Measurements from ENCODE around the gene CRIP1.

CRIP1 gene

GRCh38 chr14:105471297-105471821 lies 15.3 kb upstream of the CRIP1 start:
- DNase-seq = no peak

DNA sequence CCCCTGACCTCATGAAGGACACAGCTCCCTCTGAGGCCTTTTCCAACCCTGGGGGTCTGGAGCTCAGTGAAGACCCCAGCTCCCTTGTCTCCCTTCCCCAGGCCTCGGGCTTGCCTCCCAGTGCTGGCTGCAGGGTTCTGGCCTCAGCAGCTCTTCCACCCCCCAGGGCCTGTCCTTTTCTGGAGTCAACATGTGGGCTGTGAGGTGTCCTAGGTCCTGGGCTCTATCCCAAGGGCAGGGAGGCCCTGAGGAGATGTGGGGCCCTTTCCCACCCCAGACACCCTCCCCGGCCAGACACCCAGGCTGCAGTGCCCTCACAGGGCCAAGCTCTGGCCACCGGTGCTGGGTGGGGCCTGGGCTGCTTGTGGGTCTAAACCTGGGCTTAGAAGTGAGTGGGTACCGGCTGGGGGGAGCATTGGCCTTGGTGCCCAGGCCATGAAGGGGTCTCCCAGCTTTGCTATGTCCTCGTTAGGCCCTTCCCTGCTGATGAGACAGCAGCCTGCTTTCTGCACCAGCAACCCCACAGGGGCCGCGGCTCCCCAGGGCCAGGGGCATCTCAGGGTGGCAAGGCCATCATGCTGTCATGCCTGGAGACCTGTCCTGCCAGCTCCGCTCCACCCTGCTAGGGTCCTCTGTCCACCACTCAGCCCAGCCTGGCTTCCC lies 14.7 kb upstream of the CRIP1 start:
- no peak for DNase-seq

DNA sequence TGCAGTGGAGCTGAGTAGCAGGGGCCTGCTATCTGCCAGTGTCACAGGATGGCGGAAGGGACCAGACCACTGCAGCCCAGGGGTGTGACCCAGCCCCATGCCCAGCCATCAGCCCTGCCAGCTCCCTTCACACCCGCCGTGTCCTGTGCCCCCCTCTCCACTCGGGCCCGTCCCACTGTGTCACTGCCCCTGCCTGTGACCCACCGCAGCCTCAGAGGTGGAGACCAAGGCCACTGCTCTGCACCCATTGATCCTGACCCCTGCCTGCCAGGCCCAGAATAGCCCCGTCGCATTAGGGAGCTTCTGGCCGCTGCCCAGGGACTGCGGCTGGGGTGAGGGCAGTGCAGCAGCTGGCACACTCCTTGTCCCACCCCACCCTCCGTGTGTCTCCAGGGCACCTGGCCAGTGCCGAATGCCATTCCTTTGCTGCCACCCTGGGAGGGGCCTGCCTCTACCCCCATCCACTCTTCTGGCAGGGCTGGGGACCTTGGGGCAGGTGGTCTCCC lies 14.1 kb upstream of the CRIP1 start:
- DNase-seq = no peak

DNA sequence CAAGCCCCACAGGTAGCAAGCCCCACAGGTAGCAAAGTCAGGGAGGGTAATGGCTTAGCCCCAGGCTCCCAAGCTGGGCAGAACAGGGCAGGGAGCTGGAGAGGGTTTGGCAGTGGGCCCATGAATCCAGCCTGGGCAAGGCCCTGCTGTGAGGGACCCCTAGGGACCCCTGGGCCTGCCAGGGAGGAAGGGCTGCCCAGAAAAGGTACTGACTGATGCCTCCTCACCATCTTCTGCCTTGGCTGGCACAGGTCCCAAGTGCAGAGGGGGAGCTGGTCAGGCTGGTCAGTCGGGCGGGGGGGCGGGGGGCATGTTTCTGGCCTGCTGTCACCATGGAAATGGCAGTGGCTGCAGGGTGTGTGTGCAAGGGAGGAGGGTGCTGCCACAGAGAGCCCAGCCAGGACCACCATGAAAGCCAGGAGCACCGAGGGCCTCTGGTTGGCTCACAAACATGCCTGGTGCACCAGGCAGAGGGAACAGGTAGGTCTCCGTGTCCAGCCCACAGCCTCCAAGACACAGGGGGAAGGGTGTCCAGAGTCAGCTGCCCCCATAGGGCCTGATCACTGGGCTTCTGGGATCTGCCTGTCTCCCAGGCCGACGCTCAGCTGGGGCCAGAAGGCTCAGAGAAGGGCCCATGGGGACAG lies 13.5 kb upstream of the CRIP1 start:
- no peak for DNase-seq

GRCh38 chr14:105473677-105474482 lies 12.8 kb upstream of the CRIP1 start:
- DNase-seq = peak; percentile 56 to 81 (median 64)

DNA sequence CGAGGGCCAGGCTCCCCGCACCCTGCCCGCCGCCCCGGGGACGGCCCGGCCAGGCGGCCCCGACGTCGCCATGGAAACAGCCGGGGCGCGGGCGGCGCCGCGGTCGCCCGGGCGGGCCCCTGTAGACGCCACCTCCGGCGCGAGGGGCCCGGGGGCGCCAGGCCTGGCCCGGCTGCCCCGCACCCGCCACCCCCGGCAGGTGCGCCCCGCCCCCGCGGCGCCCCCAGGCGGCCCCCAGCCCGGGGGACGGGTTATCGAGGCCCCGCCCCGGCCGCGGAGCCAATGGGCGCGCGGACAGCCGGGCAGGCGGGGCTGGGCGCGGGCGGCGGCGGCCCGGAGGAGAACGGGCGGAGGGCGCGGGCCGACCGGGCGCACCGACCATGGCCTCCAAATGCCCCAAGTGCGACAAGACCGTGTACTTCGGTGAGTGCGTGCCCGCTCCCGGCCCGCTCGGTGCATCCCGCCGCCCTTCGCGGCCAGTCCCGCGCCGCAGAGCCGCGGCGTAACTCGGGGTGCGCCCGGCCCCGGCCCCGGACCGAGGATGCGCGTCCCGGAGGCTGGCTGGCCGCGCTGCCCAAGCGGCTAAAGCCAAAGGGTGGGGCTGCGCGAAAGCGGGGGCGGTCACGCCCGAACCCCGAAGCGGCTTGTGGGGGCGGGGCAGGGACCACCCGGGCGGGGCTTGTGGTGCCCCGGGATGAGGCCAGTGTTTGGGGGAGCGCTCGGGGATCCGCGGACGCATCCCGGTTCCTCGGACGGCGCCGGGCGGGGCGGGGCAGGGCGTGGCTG lies 12.0 kb upstream of the CRIP1 start, which contains the start of gene CRIP2:
Gene CRIP2, plus strand, starts transcription at position 339 of the 786 bp plus-strand sequence. Its CDS starts 42 bp downstream, at position 381.
- peak in 3 of 5 experiments; percentile 54 to 69 (median 56) for DNase-seq

DNA sequence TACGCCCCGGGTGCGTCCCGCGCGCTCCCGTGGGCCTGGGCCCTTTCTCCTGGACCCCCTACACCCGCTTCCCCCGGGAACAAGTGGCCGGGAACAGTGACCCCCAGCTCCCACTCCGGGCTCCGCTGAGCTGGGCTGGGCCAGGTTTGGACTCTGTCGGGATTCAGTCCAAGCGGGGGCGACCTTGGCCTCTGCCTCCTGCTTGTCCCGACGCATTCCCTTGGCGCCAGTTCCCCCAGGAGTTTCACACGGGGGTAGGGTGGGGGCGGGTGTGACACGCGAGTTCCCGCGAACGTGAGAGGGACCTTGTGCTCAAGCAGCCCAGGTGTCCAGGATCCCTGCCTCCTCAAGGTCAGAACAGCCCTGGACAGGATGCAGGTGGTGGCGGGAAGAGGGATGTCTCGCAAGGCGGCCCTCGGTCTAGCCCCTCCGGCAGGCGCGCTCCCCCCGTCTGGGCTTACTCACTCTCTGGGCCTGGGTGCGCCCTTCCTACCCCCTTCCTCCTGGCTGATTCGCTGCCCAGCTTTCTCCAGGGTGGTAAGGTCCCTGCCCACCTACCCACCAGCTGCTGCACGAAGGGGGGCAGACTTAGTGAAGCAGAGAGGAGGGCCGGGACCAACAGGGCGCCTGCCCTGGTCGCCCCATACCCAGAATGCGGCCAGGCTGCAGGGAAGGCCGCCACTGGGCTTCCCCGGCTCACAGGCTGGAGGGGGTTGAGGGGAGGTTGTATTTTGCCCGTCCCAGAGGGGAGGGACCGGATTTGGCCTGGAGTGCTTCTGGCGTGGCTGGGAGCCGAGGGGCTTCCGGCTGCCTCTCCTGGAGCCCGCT lies 11.2 kb upstream of the CRIP1 start:
- DNase-seq = no peak

DNA sequence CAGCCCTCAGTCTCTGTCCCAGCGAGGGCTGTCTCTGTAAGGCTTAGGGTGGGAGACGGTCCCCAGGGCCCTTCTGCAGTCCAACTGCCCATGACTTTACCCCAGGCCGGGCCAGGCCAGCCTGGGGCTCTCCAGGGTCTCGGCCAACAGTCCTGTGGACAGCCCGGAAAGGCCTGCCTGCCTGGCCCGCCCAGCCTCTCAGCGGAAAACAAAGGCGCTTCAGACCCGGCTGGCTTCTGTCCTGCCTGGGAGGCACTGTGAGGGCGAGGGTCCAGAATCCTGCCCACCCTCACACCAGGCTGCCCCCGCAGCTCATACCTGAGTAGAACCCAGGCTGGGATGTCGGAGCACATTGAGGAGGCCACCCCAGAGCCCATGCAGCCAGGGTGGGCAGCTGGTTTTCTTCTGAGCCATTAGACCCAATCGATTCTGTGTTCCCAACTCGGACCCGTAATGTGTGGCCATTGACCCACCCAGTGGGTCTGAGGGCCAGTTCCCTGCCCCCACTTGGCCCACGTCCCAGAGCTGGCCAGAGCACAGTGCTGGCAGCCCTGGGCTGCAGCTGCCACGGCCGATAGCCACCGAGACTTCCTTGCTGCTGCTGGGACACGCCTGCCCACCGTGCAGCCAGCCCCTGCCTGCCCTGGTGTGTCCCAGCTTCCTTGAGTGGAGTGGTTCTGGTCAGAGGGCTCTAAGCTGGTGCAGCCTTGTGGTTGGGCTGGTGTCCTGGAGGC lies 10.4 kb upstream of the CRIP1 start:
- DNase-seq = no peak

DNA sequence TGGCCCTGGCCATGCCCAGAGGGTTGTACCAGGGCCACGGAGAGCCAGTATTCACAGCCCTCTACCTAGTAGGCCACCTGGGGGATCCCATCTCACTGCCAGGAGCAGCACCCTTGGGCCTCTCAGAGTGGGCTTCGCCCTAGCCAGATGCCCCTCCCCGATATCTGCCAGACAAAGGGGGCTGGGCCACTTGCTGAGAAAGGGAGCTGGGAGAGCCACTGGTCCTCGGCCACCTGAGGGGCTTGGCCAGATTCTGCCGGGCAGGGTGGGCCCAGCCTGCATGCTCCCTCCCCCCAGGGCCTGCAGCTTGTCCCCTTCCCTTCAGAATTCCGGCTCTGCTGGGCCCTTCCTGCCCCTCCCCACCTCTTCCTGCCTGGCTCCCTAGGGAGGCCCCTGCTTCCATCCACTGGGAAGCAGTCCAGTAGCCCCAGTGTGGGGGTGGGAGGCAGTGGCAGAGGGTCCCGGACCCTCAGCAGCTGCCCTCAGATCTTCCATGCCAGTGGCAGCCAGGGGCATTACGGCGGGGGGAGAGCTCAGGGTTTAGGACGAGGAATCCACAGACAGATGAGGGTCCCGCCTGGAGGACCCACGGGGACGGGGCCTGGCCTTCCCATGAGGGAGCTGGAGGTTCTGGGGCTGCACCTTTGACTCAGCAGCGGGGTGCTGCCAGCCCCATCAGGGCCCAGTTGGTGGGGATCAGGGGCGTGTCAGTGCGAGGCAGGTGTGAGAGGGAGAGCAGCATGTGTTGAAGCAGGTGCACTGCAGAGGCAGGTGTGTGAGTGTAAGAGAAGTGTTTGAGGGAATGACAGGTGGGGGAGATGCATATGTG lies 9.6 kb upstream of the CRIP1 start:
- DNase-seq = no peak

GRCh38 chr14:105477660-105478397 lies 8.9 kb upstream of the CRIP1 start:
- peak in 4 of 5 experiments; percentile 44 to 80 (median 63) for DNase-seq

GRCh38 chr14:105478398-105479251 lies 8.1 kb upstream of the CRIP1 start:
- peak in 1 of 5 experiments; percentile 59 for DNase-seq

DNA sequence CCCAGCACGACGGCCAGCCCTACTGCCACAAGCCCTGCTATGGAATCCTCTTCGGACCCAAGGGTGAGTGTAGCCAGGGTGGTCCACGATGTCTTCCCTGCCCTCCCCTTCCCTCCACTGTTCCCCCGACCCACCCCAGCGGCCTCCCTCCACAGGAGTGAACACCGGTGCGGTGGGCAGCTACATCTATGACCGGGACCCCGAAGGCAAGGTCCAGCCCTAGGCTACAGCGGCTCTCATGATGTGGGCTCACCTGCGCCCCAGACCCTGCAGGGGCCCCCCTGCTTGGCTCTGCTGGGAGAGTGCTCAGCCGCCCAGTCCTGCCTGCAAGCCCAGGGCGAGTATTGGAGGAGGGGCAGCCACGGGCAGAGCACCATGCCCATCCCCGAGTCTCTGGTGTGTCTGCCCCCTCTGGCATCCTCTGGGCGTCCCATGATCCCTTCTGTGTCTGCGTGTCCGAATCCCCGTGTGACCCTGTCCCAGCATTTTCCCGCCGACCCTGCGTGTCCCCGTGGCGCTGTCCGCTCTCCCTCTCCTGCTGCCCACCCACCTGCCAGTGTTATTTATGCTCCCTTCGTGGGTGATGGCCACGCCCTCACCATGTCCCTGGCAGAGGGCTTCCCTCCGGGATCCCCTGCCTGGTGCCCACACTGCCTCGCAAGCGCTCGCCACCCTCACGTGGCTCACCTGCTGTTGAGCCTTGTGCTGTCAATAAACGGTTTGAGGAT lies 7.1 kb upstream of the CRIP1 start:
- no peak for DNase-seq

- DNase-seq = no peak
Observed at GRCh38 chr14:105480199-105480746, 6.4 kb upstream of the CRIP1 start.

GRCh38 chr14:105480807-105481801 lies 5.6 kb upstream of the CRIP1 start:
- peak; percentile 80 to 88 (median 84) for DNase-seq

- peak; percentile 83 to 98 (median 95) for DNase-seq
Observed at GRCh38 chr14:105481886-105482457, 4.7 kb upstream of the CRIP1 start.

All from T-helper 2 cell (primary cell).